NCI-H1436 treated with DMSO at 0.1 percent for 48 hours (cell line): ENCODE measurements around the gene KAT7.
"Not testable (repeated sequence)": the region's sequence is repeated elsewhere in the genome, so short reads cannot be mapped to it uniquely, and the experiment has no call there.

Source experiments
- DNase-seq: peaks from one replicate; lab custom pipeline; 2025; lab: John Stamatoyannopoulos, UW

The KAT7 gene

DNA sequence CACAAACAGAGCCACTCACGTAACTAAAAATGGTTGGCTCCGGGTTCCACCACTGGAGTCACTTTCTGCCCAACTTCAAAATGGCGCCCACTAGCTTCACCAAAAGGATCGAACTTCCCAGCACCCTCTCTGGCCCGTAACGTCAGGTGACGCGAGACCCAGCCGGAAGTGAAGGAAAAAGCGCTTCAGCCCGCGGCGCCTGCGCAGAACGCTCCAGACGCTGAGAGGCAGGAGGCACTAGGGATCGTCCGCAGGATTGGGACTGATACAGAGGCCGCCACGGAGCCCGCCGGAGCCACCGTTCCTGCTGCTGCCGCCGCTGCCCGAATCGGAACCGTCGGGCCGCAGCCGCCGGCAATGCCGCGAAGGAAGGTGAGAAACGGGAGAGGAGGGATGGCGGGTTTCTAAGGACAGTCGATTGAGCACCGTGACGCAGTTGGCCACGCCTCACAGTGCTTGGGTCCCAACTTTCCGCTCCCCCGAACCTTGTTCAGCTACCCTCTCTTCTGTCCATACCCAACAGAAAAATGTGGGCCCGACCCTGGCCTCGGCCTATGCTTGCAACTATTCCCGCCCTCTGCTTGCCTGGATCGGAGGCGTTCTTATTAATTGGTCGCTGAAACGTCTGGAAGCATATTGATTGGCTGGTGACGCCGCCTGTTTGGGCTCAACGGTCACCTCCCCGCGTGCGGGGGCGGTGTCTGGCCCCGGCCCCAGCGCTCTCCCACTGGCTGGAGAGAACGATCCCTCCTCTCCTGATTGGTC lies at the start of gene KAT7:
TSS of gene KAT7 (plus strand) at position 204 of the 765 bp plus-strand sequence. CDS start at position 358, 154 bp downstream.
- DNase-seq = peak; percentile 99

DNA sequence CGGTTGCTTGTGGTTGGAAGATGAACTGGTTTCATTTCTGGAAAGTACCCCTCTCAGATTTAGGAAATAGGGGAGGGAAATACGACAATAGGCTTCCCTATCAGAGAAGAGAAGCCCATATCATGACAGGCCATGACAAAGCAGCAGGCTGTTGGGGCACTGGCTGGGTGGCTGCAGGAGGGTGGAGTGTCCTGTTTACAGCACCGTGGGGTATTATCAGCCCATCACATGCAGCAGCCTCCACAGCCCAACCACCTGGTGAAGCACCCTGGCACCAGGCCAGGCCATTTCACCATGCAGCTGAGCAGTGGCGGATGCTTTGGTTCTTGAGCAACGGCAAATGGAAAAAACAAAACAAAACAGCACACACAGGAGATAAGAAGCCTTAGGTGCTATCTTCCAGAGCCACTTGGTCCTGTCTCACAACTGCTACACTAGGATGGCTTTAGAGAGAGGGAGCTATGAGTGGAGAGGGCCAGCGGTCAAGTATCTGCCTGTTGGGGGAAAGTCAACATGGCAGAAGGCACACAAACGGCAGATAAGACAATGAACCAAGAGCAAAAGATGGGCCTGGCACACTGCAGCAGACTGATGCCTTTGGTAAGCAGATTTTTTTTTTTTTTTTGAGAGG lies 48.7 kb upstream of the KAT7 start:
- peak; percentile 78 for DNase-seq

DNA sequence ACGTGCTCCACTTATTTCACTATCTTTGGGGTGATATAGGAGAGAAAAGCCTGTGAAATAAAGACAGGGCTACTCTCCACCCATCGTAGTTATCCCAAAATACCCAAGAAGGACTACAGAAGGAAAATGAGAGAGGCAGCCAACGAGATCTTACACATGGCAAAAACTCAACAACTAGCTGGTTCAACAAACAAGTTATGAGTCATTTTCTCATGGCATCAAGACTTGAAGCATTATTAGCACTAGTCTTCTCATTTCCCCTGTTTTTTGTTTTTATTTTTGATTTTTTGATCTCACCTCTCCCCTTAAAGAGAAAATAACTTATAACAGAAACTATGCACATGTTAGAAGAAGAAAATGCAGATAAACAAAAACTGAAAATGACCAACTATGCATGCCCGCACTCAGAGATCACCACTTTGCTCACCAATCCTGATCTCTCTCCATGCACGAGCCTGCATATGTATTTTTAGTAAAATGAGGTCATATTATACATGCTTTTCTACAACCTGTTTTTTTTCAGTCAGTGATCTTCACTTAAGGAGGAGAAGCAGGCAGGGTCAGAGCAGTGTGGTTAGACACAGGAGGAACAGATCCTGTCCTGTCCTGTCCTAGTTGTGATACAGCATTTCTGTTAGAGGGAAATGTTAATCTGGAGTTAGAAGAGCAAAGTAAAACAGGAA lies 47.3 kb upstream of the KAT7 start:
- DNase-seq = no peak

DNA sequence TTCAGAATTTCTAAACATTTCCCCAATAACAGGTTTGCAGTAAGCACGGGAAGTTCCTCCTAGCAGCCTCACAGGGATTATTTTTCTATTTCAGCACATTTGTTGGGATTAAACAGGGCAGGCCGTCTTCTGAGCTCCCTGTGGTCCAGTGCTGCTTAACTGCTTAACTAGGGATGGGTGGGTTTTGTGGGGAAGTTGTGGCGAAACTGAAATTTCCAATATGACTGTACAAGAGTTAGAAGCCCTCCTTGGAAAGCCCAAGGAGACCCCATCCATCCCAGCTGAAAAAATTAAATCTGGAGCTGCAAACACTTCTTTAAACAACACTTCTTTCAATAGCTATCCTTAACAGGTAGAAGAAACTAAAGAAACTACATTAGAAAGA lies 46.8 kb upstream of the KAT7 start:
- no peak for DNase-seq

DNA sequence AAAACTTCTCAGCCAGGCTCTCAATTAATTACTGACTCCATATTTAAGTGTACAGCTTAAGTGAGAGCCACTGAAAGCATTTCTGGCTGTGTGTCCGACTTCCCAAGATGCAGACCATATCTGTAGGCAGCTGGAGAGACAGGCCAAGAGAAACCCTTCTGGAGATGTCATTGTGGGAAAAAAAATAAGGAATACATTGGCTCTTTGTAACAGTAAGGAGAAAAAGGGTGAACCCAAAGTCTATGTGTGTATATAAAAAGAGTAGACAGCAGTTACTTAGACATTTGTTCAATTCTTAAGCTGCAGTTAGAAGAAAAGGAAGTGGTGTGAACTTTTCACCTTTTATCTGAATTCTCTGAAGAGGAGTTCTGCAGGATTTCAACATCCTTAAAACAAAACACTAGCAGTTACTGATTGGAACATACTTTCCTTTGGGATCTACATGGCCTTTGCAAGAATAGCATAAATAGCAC lies 46.3 kb upstream of the KAT7 start:
- DNase-seq = no peak

DNA sequence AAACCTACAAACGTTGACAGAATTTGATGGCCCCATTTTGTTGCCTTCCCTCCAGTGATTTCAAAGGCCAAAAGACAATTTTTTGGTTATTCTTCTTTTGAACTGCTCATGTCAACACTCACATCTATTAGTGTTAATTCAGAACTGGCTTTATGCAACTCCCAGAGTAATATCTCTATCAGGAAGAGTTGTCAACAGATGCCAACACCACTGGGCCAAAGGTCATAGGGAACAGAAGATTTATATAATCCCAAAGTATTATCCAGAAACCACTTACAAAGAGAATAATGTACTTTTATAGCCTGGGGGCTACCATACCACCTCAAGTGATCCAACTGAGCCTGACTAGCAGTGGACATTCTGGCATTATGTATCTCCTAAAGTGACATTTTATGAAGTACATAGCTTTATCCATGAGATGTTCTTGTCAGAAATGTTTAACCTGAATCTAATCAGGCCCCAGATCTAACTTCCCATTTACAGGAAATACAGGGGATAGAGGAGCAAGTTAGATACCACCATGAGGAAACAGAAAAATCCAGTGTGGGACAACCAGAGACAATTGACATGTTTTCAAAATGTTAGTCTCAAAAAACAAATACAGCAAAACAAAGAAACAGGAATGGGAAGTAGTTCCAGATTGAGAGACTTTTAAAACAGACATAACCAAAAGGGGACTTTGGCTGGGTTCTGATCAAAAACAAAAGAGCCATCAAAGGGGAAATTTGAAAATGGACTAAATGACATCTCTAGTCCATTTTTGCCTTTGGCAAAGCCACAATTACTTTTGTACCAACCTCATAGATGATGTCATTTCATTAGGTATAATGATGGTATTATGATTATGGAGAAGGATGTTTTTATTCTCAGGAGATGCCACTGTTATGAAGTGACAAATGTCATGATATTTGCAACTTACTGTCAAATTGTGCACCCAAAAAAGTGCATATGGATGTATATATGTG lies 43.0 kb upstream of the KAT7 start:
- no peak for DNase-seq

DNA sequence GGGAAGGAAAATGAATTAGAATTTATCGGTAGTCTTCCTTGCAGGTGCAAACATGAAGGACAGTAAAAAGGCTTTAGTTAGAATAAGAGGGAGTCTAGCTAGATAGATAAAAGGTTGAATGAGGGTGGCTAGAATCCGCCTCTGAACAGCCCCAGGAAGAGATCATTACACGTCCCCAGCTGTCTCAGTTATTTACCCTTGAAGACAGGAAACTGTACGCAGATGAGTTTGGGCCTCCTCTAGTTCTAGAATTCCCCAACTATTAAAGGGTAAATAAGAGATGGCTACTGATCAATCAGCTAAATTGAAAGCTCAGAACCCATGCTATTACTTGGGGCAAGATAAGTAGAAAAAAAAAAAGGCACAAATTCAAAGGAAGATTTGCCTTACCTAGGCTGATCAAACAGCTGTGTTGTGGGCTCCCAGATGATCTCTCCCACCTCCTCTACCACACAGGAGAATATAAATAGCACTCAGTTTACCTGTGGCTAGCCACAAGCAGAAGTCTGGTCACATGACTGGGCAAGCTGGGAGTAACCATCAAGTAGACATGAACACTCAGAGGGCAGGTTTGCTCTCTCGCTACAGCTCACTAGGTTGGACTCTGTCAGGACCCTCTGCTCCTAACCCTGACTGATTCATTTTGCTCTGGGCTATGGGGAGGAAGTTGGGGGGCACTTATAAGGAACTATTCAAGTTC lies 41.5 kb upstream of the KAT7 start:
- DNase-seq = no peak

DNA sequence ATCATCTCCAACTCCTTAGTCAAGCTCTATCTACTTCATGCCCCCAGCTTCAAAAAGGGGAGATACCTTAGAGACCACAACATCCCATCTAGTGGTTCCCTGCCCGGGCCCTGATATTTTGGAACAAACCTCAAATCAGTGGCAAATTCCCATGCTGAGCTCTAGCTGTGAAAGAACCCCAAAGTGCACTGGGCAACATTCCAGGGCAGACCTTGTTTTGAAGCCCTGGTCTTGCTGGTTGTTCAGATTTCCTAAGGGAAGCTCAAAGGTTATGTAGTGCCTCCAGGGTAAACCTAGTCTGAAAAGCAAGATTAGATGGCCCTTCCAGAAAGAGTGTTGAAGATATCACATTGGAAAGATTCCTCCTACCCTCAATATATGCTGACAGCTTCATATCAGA lies 40.8 kb upstream of the KAT7 start:
- DNase-seq = no peak

DNA sequence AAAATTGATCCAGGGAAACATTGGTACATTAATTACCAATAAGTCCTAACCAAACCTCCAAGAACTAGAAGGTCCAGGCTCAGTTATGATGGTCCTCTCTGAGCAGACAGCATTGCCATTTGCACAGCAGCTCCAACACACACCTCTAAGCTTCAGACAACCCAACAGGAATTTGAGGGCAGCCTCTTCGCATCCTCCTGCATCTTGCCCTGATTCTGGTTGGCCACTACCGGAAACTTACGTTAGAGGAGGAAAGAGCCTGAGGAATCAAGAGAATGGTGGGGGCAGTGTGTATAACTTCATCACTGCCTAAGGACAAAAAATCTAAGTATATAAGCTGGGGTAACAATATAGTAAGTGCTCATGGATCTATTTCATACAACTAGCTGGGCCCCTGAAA lies 40.3 kb upstream of the KAT7 start:
- no peak for DNase-seq

DNA sequence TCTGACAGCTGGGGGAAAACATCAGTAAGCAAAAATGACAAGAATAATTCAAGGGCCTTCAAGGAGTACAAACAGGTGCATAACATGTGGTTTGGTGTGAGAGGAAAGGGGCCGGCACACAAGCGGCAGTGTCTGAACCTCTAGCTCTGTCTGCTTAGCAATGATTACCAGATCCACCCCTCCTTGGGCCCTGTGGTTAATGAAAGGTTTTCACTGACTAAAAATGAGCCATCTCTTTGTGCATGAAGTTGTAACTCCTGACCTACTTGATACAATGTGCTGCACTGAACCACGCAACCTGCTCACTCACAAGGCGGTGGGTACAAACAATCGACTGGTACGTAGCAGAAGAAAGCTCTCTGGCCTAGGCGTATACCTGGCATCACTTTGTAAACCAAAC lies 39.7 kb upstream of the KAT7 start:
- DNase-seq = no peak

DNA sequence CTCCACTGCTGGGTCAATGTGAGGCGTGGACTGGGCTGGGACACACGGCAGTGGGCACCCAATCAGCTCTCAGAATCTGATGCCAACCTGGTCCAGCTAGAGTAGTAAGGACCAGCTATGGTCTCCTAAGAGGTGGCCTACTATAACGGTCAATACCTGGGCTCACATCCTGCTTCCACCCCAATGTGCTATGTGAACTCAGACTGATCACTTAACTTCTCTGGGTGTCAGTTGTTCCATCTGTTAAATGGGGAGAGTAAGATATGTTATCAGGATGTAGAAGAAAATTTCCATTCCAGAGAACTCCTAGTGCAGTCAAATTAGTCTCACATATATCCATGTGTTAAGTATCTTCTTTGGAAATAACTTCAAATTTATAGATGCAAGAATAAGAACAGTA lies 38.8 kb upstream of the KAT7 start:
- DNase-seq = no peak

DNA sequence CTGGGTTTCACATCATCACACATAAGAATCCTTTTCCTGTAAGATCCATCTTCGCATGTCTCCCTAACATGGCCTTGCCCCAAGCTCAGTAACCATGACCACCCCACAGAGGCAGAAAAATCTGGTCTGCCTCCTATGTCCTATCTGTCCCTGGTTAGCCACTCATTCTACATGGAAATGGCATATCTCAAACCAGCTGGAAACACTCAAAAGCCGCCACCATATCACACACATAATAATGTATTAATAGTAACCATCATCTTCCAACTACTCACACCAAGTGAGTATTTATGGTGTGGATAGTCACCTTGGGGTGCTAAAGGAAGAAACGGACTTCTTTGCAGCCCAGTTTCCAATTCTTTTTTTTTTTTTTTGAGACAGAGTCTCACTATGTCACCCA lies 36.0 kb upstream of the KAT7 start:
- DNase-seq = no peak

DNA sequence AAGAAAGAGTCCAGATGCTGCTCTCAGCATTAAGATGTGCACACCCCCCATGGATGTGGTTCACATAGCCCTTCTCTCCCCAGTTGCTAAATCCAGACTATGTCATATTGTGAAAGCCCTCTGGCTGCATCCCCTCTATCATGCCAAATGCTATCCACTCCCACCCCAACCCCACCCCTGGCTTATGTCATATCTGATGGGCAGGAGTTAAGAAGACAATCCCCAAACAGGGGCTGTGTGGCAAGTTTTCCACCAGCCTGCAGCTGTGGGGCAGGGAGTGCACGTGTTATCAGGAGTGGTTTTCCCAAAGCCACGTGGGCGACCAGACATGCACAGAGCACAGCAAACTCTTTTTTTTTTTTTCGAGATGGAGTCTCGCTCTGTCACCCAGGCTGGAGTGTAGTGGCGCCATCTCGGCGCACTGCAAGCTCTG lies 34.5 kb upstream of the KAT7 start:
- no peak for DNase-seq

DNA sequence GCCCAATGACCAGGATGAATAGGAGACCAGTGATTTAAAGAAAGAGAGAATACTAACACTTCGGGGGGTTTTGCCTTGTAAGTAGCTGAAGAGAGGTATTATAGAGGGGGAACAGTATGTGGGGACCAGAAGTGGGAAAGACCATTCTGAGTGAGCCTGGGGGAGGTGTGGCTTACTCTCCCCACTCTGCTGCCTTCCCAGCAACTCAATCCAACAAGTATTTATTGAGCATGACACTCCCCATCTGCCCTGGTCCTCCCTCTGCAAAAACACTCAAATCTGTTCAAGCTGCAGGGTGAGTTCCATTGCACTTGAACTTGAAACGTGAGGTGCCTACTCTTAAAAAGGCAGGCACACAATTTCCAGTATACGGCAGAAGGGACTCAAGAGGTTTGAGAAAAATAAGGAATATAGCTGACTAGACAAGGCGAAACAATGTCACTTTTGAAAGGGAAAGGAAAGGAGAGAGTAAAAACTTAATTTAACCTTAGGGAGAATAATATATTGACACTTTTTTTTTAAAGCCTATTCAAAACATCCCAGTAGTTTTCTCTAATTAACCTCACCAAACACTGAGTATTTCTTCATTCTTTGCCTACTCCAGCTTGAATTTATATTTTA lies 32.7 kb upstream of the KAT7 start:
- no peak for DNase-seq

DNA sequence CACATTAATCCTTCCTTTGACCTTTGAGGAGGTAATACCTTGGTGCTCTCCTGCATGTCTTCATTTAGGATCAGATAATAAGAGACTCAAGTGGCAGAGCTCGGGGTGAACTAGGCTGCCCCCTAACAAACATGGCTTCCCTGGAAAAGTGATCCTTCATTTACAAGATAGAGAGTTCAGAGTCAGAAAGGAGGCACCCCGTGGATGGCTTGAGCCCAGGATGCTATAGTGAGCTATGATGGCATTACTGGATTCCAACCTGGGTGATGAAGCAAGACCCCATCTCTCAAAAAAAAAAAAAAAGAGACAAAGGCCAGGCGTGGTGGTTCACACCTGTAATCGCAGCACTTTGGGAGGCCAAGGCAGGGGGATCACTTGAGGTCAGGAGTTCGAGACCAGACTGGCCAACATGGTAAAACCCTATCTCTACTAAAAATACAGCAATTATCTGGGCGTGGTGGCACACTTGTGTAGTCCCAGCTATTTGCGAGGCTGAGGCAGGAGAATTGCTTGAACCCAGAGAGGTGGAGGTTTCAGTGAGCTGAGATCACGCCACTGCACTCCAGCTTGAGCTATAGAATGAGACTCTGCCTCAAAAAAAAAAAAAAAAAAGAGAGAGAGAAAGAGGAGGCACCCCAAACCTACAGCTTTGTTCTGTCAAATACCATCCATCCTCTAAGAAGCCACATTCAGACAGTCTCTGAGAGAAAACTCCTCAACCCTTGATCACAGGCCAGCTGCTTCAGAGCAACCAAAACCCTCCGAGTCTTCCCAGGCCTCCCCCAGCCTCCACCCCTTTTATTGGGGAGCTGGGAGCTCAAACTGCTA lies 31.9 kb upstream of the KAT7 start:
- DNase-seq = no peak

DNA sequence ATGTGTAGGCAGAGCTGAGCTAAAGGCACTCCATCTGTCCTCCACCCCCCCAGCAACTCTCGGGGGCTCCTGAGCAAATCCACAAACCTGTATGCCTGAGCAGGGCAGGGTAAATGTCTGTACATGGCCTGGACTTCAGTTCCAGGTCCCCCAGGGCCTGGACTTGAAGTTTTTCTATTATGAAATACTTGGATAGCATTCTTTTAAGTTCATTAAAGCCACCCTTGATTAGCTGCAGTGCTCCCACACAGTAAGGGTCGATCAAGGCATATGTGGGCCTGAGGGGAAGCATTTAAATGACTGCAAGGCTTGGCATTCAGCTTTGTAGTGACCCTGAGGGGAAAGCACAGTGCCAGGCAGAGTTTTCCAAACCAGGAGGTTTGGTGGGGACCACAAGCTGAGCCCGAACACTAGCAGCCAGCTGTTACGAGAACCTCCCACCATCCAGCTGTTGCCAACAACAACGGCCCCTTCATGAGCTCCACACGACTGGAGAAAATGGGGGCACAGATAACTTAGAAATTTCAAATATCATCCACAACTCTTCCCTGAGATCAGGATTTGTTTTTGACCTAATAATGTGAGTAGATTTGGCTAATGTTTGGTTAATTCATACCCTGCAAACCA lies 31.2 kb upstream of the KAT7 start:
- DNase-seq = no peak

DNA sequence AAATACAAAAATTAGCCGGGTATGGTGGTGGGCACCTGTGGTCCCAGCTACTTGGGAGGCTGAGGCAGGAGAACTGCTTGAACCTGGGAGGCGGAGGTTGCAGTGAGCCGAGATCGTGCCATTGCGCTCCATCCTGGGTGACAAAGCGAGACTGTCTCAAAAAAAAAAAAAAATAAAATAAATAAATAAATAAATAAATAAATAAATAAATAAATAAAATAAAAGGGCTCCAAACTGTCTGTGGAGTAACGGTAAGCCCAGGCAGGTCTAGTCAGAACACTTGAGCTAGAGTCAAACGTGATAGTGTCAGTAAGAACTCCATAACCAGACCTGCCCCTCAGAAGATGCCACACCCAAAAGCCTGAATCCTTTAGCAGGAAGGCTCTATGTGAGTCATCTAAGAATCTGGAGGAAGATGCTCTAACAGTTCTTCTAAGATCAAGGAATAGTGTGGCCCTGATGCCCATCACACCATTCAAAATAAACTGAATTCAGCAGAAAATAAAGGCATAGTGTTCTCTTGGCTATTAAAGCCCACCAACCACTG lies 29.9 kb upstream of the KAT7 start:
- not testable (repeated sequence) for DNase-seq

DNA sequence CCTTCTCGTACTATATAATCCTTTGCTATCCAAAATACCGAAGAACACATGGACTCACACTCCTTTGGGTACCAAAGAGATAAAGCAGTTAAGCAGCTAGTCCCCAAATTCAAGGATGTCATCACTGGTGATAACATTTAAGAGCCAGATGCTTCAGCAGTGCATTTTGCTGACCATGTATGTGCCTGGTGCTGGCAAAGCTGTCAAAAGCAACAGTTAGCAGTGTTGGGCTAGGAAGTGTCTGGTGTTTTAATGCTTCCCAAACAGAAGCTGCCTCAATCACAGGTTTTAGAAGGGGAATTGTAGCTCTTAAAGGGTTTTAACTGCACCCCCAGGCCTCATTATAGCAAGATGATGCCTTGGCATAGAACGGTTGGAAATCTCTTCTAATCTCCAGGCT lies 29.3 kb upstream of the KAT7 start:
- DNase-seq = no peak

DNA sequence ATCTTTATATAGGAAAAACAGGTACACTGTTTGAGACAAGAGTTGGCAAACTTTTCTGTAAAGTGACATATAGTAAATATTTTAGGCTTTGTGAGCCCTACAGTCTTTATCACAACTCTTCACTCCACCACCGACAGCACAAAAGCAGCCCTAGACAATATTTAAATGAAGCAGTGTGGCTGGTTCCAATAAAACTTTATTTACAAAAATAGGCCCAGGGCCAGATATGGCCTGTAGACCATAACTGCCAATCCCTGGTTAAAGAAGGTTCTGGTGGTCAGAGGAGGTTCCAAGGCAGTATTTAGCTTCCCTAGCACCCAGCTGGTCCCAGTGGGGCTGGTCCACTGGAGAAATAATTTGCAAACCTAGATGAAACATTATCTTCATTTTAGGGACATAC lies 28.2 kb upstream of the KAT7 start:
- DNase-seq = no peak
